Lung (tissue), 12 donors: ENCODE results near the gene PRKD1. TPM values are rescaled to one million over a fixed set of nuclear protein-coding genes. Genes with fewer than 3 reads are reported as not detected.

ENCODE experiments used
- ATAC-seq: fragments of 200-7000 bp; cut with Tn5 transposase; one replicate; pipeline ENCODE4 v1.9.1; 2020; ENCODE audit warnings: moderate number of reproducible peaks; ENCODE audit not compliant: insufficient read depth, low FRiP score
- DNase-seq, 3 donors: peaks; one replicate each; pipeline ENCODE4 v3.0.0-alpha.2; 2013 to 2017
- H3K27ac ChIP-seq, 2 donors: one replicate each; pipeline ENCODE4 v1.5.1; 2013; ENCODE audit warnings: mild to moderate bottlenecking in 2 of 2, moderate library complexity in 2 of 2, control low read depth in 1 of 2, inconsistent platforms in 1 of 2, low read depth in 1 of 2, low read length in 1 of 2
- H3K27me3 ChIP-seq, 3 donors: one replicate each; pipeline ENCODE4 v1.5.1; 2013; ENCODE audit warnings: low read length in 2 of 3; ENCODE audit not compliant: control insufficient read depth in 3 of 3, insufficient read depth in 3 of 3
- H3K36me3 ChIP-seq, 4 donors: one replicate each; pipeline ENCODE4 v1.5.1; 2013; ENCODE audit warnings: low read length in 4 of 4, mild to moderate bottlenecking in 1 of 4, moderate library complexity in 1 of 4; ENCODE audit not compliant: control insufficient read depth in 4 of 4, insufficient read depth in 4 of 4
- H3K4me1 ChIP-seq, 5 donors: one replicate each; pipeline ENCODE4 v1.5.1; 2013; ENCODE audit warnings: low read length in 5 of 5, mild to moderate bottlenecking in 2 of 5, moderate library complexity in 1 of 5; ENCODE audit not compliant: control insufficient read depth in 5 of 5, insufficient read depth in 5 of 5
- H3K4me3 ChIP-seq: one replicate; pipeline ENCODE4 v1.5.1; 2013; ENCODE audit warnings: mild to moderate bottlenecking, control low read depth, moderate library complexity
- H3K9ac ChIP-seq, 2 donors: one replicate each; pipeline ENCODE4 v1.5.1; 2013; ENCODE audit warnings: low read length in 2 of 2, control low read depth in 1 of 2; ENCODE audit not compliant: insufficient read depth in 1 of 2
- H3K9me3 ChIP-seq, 4 donors: one replicate each; pipeline ENCODE4 v1.5.1; 2013; ENCODE audit warnings: low read length in 3 of 4, mild to moderate bottlenecking in 1 of 4, moderate library complexity in 1 of 4; ENCODE audit not compliant: control insufficient read depth in 4 of 4, insufficient read depth in 3 of 4
- CTCF ChIP-seq: IDR thresholded peaks from 2 replicates; pipeline ENCODE4 v1.5.1; 2012; ENCODE audit warnings: mild to moderate bottlenecking; ENCODE audit errors: control extremely low read depth, extremely low read depth
- WGBS, 2 donors: extraction: QIAGEN DNeasy Blood & Tissue Kit; methylation state at CpG; one replicate each; pipeline ENCODE4 v1.1.7; 2013; 5-methylcytosine and 5-hydroxymethylcytosine counted together
- polyA plus RNA-seq, 2 donors: library from polyadenylated mRNA; stranded (reverse); fragments of 200-250 nt; gene quantifications; one replicate each; pipeline ENCODE4 v1.2.1, GENCODE V29; 2013
- total RNA-seq, 2 donors: library from RNA; depleted of rRNA in 1 of 2; stranded (reverse); fragments of >200 nt in 1 of 2; gene quantifications; one replicate each; pipeline ENCODE4 v1.2.1, GENCODE V29; 2014 to 2021
- donor health status: control.
- donor health status: control.
- donor health status: Bipolar disorder and iron deficiency.
- donor health status: healthy.
- donor health status: DM: yes; HTN: yes; CAD: no.

PRKD1 gene
- total and polyA plus RNA-seq, 4 donors = 4.0 to 20.9 (median 11.2) TPM

GRCh38 chr14:29953501-29953900, 25.9 kb upstream of the PRKD1 start:
- Histone ChIP-seq H3K4me3 (no peak overlapping the region), H3K9me3 (no peaks in the 10 kb centered on the region), H3K9ac (no peak overlapping the region), H3K27ac (no peak overlapping the region), H3K27me3 (no peaks in the 10 kb centered on the region), H3K4me1 (no peaks in the 10 kb centered on the region), H3K36me3 (no peaks in the 10 kb centered on the region)
- TF ChIP-seq CTCF = no peak
- 88 to 90% methylated on average over 6 of the region's 6 CpGs for WGBS, 2 donors
- ATAC-seq (no peak), DNase-seq (no peak)

- no peaks in the 10 kb centered on the region for H3K4me1 ChIP-seq
- no peak overlapping the region for H3K4me3 ChIP-seq
- no peak overlapping the region for H3K27ac ChIP-seq
- no peak overlapping the region for H3K9ac ChIP-seq
- no peaks in the 10 kb centered on the region for H3K36me3 ChIP-seq
- DNase-seq = no peak
- H3K27me3 ChIP-seq = no peaks in the 10 kb centered on the region
- no peak for TF ChIP-seq CTCF
- ATAC-seq = no peak
- peaks cover 0 to 5% (median 0%) of the 10 kb centered on the region in 4 donors for H3K9me3 ChIP-seq
These were observed 16.4 kb upstream of the PRKD1 start for GRCh38 chr14:29944091-29944490.

- H3K27ac ChIP-seq = no peak overlapping the region
- no peaks in the 10 kb centered on the region for H3K36me3 ChIP-seq
- DNase-seq (no peak), ATAC-seq (no peak)
- no peak overlapping the region for H3K4me3 ChIP-seq
- no peak for TF ChIP-seq CTCF
- 59 to 66% methylated on average over 2 of the region's 2 CpGs for WGBS, 2 donors
- H3K9ac ChIP-seq = no peak overlapping the region
- no peaks in the 10 kb centered on the region for H3K27me3 ChIP-seq
- peaks cover 0 to 5% (median 0%) of the 10 kb centered on the region in 4 donors for H3K9me3 ChIP-seq
- H3K4me1 ChIP-seq = no peaks in the 10 kb centered on the region
These were observed 13.8 kb upstream of the PRKD1 start for GRCh38 chr14:29941401-29941800.

GRCh38 chr14:29940482-29940881, 12.8 kb upstream of the PRKD1 start:
- TF ChIP-seq CTCF = no peak
- WGBS, 2 donors = 86 to 89% methylated on average over 3 of the region's 3 CpGs
- no peaks in the 10 kb centered on the region for H3K36me3 ChIP-seq
- H3K4me1 ChIP-seq = no peaks in the 10 kb centered on the region
- no peak for DNase-seq
- H3K27ac ChIP-seq = no peak overlapping the region
- ATAC-seq = no peak
- H3K4me3 ChIP-seq = no peak overlapping the region
- H3K9ac ChIP-seq = no peak overlapping the region
- H3K9me3 ChIP-seq = peaks cover 0 to 5% (median 0%) of the 10 kb centered on the region in 4 donors
- H3K27me3 ChIP-seq = no peaks in the 10 kb centered on the region
